Left lung (tissue), 10 donors: ENCODE measurements around the gene LRRC55. TPM values are rescaled to one million over a fixed set of nuclear protein-coding genes. Genes with fewer than 3 reads are reported as not detected.

Experiments used
- ATAC-seq: fragments of 200-7000 bp; cut with Tn5 transposase; one replicate; pipeline ENCODE4 v1.9.1; 2020; ENCODE audit warnings: moderate library complexity
- DNase-seq, 4 donors: peaks; one replicate each; pipeline ENCODE4 v3.0.0-alpha.2; 2013 to 2020
- H3K27ac ChIP-seq, 2 donors: fragments of 200-600 bp; sonication (generic) in 1 of 2; one replicate each; pipeline versions ENCODE4 v1.5.0 to v1.8.0; 2020 to 2021
- H3K27me3 ChIP-seq, 2 donors: fragments of 200-600 bp; sonication (generic) in 1 of 2; one replicate each; pipeline versions ENCODE4 v1.5.0 to v1.8.0; 2020 to 2021
- H3K36me3 ChIP-seq, 2 donors: fragments of 200-600 bp; sonication (generic) in 1 of 2; one replicate each; pipeline versions ENCODE4 v1.5.0 to v1.8.0; 2020 to 2021
- H3K4me1 ChIP-seq, 2 donors: fragments of 200-600 bp; one replicate each; pipeline ENCODE4 v1.8.0; 2021
- H3K4me3 ChIP-seq, 2 donors: fragments of 200-600 bp; sonication (generic) in 1 of 2; one replicate each; pipeline versions ENCODE4 v1.5.0 to v1.8.0; 2020 to 2021; ENCODE audit warnings: mild to moderate bottlenecking in 1 of 2
- H3K9me3 ChIP-seq, 2 donors: fragments of 200-600 bp; sonication (generic) in 1 of 2; one replicate each; pipeline versions ENCODE4 v1.5.0 to v1.8.0; 2020 to 2021
- CTCF ChIP-seq, 2 donors: fragments of 200-600 bp; sonication (generic) in 1 of 2; IDR thresholded peaks; one replicate each; pipeline versions ENCODE4 v1.5.0 to v1.8.0; 2021; ENCODE audit warnings: antibody characterized with exemption in 2 of 2
- intact Hi-C, 2 donors: fragments of 100-400 bp; cut with DNase I; formaldehyde crosslinking; loops; one replicate each; pipeline versions ENCODE4 v1.11.2 to v1.14.2; 2022
- polyA plus RNA-seq, 6 donors: library from polyadenylated mRNA; unstranded; fragments of 120-200 nt; gene quantifications; one replicate each; pipeline ENCODE4 v1.2.1, GENCODE V29; 2013; ENCODE audit not compliant: insufficient read length in 6 of 6
- total RNA-seq, 2 donors: library from RNA; stranded (reverse); fragmentation: NEBNext Ultra II Directional; extraction: Animal tissue kit (Norgen Biotek cat#: 25700); gene quantifications; one replicate each; pipeline ENCODE4 v1.2.1, GENCODE V29; 2021
- donor health status: DM: no; HTN: yes; CAD: no.
- donor health status: DM: no; HTN: no; CAD: no.

The LRRC55 gene
- total and polyA plus RNA-seq, 8 donors, result 0.05 to 3.9 (median 2.8) TPM

DNA sequence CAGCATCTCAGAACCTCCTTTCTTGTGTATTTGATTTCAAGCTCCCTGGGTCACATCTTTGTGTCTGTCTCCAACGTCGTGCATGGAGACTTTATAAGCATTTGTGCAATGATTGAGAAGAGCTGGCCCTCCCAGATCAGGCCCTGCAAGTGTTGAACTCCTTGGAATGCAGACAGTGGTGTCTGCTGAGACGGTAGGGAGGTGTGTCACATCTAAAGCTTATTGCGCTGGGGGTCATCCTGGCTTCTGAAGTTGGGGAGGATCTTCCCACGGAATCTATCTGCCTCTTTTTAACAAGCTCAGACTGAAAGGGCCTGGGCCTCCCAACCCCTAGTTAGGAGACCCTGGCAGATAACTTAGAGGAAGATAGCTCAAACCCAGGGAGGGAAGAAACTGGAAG lies 48.6 kb downstream of the LRRC55 start:
- no peaks in the 10 kb centered on the region for H3K36me3 ChIP-seq
- no peak overlapping the region for H3K27ac ChIP-seq
- no peaks in the 10 kb centered on the region for H3K9me3 ChIP-seq
- H3K4me1 ChIP-seq, result no peaks in the 10 kb centered on the region
- intact Hi-C loops, result no loop called here
- H3K27me3 ChIP-seq, result peaks cover 0 to 46% of the 10 kb centered on the region in 2 donors
- no peak for TF ChIP-seq CTCF (IDR thresholded peaks at IDR 0.05)
- H3K4me3 ChIP-seq, result no peak overlapping the region
- no peak for ATAC-seq
- no peak for DNase-seq

GRCh38 chr11:57230791-57231538 lies 49.2 kb downstream of the LRRC55 start:
- Histone ChIP-seq H3K4me1 (no peaks in the 10 kb centered on the region), H3K9me3 (no peaks in the 10 kb centered on the region), H3K27ac (no peak overlapping the region), H3K4me3 (no peak overlapping the region), H3K36me3 (no peaks in the 10 kb centered on the region), H3K27me3 (peaks cover 0 to 52% of the 10 kb centered on the region in 2 donors)
- no peak for DNase-seq
- no peak for TF ChIP-seq CTCF (IDR thresholded peaks at IDR 0.05)
- intact Hi-C loops, result no loop called here
- ATAC-seq, result no peak

GRCh38 chr11:57231539-57232253 lies 49.9 kb downstream of the LRRC55 start:
- intact Hi-C loops, result no loop called here
- Histone ChIP-seq H3K36me3 (no peaks in the 10 kb centered on the region), H3K4me3 (no peak overlapping the region), H3K27ac (no peak overlapping the region), H3K9me3 (no peaks in the 10 kb centered on the region), H3K4me1 (no peaks in the 10 kb centered on the region), H3K27me3 (peaks cover 0 to 59% of the 10 kb centered on the region in 2 donors)
- no peak for TF ChIP-seq CTCF (IDR thresholded peaks at IDR 0.05)
- DNase-seq (no peak), ATAC-seq (no peak)

DNA sequence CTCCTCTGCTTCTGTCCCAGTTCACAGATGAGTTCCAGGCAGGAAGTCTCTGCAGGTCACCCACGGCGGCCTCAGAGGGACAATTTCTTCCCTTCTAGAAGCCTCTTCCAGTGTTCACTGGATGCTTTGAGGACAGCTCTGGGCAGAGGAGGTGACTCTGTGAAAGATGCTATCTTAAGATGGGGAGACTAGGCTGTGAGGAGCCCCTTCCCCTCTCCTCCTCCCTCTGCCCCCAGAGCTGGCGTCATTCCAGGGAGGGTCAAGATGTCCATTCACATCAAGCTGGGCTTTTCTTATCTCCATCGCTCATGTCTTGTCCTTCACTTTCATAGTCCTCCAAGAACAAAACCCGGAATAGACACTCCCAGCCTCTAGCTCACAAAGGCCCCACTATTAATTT lies 51.9 kb downstream of the LRRC55 start:
- H3K4me3 ChIP-seq, result no peak overlapping the region
- H3K9me3 ChIP-seq, result no peaks in the 10 kb centered on the region
- no peak for ATAC-seq
- H3K36me3 ChIP-seq, result no peaks in the 10 kb centered on the region
- H3K27me3 ChIP-seq, result peaks cover 0 to 79% of the 10 kb centered on the region in 2 donors
- no peak for DNase-seq
- intact Hi-C loops, result no loop called here
- H3K4me1 ChIP-seq, result no peaks in the 10 kb centered on the region
- TF ChIP-seq CTCF (IDR thresholded peaks at IDR 0.05), result no peak
- H3K27ac ChIP-seq, result no peak overlapping the region
